PFSK-1 (cell line): ENCODE results near the gene FGFR4. TPM values are rescaled to one million over a fixed set of nuclear protein-coding genes. Genes with fewer than 3 reads are reported as not detected.

Source experiments
- FOXP2 ChIP-seq: optimal IDR thresholded peaks from 2 replicates; pipeline ENCODE3; 2011; ENCODE audit warnings: borderline replicate concordance, control low read depth, inconsistent platforms; ENCODE audit not compliant: insufficient read depth; ENCODE audit errors: extremely low read length, extremely low read depth
- POLR2AphosphoS5 ChIP-seq: IDR thresholded peaks from 2 replicates; pipeline ENCODE4 v1.6.1; 2012; ENCODE audit warnings: low read depth, mild to moderate bottlenecking, control low read depth, low read length, moderate library complexity
- SIN3A ChIP-seq: IDR thresholded peaks from 2 replicates; pipeline ENCODE4 v1.6.1; 2012; ENCODE audit warnings: mild to moderate bottlenecking, low read length, moderate library complexity, borderline replicate concordance; ENCODE audit not compliant: insufficient read depth
- TAF1 ChIP-seq: IDR thresholded peaks from 2 replicates; pipeline ENCODE4 v1.6.1; 2012; ENCODE audit warnings: low read length, control low read depth, borderline replicate concordance; ENCODE audit not compliant: insufficient read depth
- polyA plus RNA-seq: library from polyadenylated mRNA; unstranded; fragments of >200 nt; gene quantifications from one replicate; pipeline ENCODE4 v1.2.1, GENCODE V29; 2012; ENCODE audit warnings: low read depth, missing spikeins; ENCODE audit not compliant: insufficient read length
- TF ChIP-seq, protein P1 (sequence below), 2 experiments: IDR thresholded peaks; 2 replicates each; pipeline versions ENCODE4 v1.6.1 to v1.8.0; 2011 to 2012; ENCODE audit warnings: low read depth in 2 of 2, low read length in 2 of 2, control low read depth in 1 of 2, inconsistent platforms in 1 of 2, mild to moderate bottlenecking in 1 of 2, moderate library complexity in 1 of 2; ENCODE audit not compliant: insufficient read depth in 1 of 2

The FGFR4 gene
- 13.2 TPM for polyA plus RNA-seq

DNA sequence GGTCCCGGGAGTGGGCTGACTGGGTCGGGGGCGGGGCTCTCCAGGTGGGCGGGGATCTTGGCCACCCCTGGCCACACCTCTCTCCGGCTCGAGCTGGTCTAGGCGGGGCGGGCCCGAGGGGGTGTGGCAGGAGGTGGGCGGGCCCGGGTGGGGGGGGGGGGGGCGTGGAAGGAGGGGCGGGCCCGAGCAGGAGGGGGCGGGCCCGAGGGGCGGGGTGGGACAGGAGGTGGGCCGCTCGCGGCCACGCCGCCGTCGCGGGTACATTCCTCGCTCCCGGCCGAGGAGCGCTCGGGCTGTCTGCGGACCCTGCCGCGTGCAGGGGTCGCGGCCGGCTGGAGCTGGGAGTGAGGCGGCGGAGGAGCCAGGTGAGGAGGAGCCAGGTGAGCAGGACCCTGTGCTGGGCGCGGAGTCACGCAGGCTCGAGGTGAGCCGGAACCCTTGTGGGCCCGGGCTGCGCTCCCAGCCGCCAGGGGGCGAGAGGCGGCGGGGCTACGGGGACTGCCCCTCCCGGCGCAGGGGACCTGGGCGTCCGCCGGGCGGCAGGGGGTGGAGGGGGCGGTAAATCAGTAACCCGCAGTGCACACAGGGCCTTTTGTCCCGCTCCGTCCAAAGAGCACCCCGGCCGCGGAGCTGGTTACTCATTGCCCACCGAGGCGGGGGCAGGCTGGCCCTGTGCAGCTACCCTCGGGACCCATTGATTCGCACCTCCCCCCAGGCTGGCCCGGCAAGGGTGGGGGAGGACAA lies at the start of gene FGFR4:
Gene FGFR4, plus strand, starts transcription at position 262 of the 744 bp plus-strand sequence. CDS start 2,688 bp downstream, outside the sequence.
- peak; percentile 3 for TF ChIP-seq FOXP2
- TF ChIP-seq, protein P1, sequence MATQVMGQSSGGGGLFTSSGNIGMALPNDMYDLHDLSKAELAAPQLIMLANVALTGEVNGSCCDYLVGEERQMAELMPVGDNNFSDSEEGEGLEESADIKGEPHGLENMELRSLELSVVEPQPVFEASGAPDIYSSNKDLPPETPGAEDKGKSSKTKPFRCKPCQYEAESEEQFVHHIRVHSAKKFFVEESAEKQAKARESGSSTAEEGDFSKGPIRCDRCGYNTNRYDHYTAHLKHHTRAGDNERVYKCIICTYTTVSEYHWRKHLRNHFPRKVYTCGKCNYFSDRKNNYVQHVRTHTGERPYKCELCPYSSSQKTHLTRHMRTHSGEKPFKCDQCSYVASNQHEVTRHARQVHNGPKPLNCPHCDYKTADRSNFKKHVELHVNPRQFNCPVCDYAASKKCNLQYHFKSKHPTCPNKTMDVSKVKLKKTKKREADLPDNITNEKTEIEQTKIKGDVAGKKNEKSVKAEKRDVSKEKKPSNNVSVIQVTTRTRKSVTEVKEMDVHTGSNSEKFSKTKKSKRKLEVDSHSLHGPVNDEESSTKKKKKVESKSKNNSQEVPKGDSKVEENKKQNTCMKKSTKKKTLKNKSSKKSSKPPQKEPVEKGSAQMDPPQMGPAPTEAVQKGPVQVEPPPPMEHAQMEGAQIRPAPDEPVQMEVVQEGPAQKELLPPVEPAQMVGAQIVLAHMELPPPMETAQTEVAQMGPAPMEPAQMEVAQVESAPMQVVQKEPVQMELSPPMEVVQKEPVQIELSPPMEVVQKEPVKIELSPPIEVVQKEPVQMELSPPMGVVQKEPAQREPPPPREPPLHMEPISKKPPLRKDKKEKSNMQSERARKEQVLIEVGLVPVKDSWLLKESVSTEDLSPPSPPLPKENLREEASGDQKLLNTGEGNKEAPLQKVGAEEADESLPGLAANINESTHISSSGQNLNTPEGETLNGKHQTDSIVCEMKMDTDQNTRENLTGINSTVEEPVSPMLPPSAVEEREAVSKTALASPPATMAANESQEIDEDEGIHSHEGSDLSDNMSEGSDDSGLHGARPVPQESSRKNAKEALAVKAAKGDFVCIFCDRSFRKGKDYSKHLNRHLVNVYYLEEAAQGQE (IDR thresholded peaks at IDR 0.05; ENCODE audit: insufficient read depth in 1 of 2, low read depth in 2 of 2, low read length in 2 of 2), result no peak

DNA sequence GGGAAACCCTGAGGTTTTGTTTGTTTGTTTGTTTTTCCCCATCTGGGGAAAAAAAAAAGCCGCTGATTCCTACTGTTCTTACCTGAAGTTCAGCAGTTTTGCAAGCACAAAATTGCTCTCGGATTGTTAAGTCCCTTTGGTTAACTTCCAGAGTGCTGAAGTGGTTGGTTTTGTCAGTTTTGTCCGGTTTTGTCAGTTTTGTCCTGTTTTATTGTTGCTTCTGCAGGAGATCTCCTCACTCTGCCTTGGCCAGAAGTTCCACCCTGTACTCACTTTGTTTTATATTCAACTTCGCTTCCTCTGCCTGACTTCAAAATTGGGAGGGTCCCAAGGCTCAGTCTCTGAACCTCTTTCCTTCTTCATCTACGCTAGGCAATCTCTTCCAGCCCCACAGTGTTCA lies 49.8 kb upstream of the FGFR4 start:
- TF ChIP-seq TAF1, result no peak
- TF ChIP-seq, protein P1 (IDR thresholded peaks at IDR 0.05; ENCODE audit: insufficient read depth in 1 of 2, low read depth in 2 of 2, low read length in 2 of 2), result no peak
- TF ChIP-seq SIN3A, result no peak
- TF ChIP-seq POLR2AphosphoS5, result no peak
- TF ChIP-seq FOXP2, result no peak

DNA sequence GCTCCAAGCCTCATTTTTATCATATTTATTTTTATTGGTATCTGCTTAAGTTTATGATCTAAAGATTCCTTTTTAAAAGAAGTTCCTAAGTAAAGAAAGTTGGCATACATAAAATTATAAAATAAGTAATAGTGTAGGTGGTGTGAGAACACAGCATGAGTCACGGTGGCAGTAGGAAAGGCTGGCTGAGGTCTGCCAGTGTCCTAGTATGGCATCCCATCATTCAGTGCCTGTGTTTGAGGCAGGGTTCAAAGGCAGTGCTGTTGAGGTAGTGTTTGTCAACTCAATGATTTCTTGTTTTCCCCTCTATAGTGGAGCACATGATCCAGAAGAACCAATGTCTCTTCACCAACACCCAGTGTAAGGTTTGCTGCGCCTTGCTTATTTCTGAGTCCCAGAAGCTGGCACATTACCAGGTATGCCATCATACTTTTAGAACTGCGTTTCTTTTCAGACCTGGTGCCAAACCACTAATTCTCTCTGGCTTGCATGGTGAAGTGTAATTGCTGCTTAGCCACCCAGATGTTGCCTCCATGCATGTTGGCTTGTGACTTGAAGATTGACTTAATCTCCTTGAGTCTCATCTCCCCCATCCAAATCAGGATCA lies 45.8 kb upstream of the FGFR4 start:
- TF ChIP-seq, protein P1 (IDR thresholded peaks at IDR 0.05; ENCODE audit: insufficient read depth in 1 of 2, low read depth in 2 of 2, low read length in 2 of 2), result no peak
- no peak for TF ChIP-seq POLR2AphosphoS5
- TF ChIP-seq SIN3A, result no peak
- no peak for TF ChIP-seq TAF1
- no peak for TF ChIP-seq FOXP2

DNA sequence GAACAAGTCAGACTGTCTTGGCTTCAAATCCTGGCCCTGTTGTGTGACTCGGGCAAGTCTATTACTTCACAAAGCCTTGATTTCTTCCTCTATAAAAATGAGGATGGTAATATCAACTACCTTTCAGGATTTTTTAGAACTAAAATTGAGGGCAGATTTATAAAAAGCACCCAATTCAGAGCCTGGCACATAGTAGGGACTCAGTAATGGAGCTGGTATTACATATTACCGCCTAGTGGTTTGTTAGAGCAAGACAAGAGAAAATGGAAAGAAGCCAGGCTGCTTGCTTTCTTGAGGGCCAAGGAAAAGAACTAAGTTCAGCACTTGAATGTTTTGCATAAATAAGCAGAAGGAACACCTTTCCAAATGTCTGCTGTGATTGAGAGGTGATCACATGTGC lies 44.8 kb upstream of the FGFR4 start:
- TF ChIP-seq POLR2AphosphoS5 (no peak), TAF1 (no peak), SIN3A (no peak), FOXP2 (no peak)
- TF ChIP-seq, protein P1 (IDR thresholded peaks at IDR 0.05; ENCODE audit: insufficient read depth in 1 of 2, low read depth in 2 of 2, low read length in 2 of 2), result no peak
